SW480 (cell line): ENCODE data around the gene NRROS.

ENCODE experiments used
- DNase-seq: peaks from one replicate; pipeline ENCODE4 v3.0.0-alpha.2; 2016; ENCODE audit warnings: low spot score

The NRROS gene

DNA sequence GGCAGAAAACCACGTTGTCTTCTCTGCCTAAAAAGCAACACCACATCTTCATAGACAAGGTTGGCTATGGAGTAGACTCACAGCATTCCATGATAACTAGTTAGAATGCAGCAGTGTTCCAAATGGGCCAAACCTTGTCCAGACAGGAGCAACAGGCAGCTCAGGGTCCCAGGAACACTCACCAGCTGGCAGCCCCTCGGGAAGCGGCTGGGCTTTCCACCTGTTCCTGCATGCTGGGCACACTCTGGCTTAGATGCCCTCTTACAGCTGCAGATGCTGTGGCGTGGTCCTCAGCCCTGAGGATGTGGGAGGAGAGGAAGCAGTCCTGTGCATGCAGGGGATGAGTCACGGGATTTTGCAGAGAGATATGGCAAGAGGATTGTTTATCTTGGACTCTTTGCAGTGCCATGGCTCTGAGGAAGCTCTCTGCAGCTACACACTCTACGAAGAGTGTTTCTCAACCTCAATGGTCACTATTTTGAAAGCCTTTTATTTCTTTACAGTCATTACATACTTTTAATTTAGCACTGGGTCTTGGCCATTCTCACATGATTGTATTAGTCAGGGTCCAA, 11.3 kb downstream of the NRROS start:
- peak; percentile 55 for DNase-seq

DNA sequence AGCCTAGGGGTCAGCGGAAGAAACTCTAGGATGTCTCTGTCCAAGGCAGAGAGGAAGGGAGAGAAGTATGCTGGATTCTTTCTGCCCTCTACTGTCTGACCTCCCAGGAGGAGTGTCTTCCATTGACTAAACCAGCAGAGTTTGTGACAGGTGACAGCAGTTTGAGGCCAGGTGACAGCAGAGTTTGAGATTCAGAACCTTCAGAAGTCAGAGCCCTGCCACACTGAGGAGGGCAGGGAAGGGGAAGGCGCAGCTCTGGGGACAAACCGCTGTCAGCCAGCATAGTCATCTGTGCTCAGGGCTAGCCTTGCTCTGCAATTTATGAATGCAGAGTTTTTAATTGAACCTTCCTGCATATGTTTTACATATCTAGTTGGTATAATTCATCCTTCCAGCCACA, 12.3 kb downstream of the NRROS start:
- DNase-seq, result no peak

DNA sequence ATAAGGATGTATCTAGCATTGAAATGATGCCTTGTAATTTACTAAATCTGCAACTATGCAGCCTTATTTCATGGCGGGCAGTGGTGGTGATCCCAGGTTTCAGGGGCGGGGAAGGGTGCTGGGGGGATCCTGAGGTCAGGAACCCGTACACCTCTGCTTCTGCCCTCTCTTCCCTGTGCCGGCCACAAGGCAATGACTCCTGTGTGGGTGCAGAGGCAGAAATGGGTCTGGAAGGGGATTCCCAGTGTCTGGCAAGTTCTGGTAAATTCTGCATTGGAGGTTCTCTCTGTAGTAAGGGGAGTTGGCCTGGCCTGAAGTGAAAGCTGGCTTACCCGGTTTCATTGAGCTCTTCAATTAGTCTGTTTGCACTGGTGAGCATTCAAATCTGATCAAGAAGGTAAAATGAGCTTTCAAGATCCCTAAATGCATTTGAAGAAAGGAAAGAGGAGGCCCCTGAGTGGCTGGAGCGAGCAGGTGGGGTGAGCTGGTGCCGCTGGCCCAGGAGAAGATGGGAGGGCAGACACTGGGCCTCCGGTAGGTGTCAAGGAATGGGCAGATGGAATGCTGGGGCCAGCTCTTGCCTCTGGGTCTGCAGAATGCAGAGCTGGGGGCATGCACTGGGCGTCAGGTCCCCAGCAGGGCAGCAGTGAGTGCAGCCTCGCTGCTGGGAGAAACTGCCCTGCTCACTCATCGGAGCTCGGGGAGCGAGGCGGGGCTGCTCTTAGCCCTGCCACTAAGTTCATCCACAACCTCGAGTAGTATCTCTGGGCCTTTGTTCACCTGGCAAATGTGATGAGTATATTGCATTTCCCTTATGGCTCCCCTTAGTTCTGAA, 13.7 kb downstream of the NRROS start:
- DNase-seq, result no peak

DNA sequence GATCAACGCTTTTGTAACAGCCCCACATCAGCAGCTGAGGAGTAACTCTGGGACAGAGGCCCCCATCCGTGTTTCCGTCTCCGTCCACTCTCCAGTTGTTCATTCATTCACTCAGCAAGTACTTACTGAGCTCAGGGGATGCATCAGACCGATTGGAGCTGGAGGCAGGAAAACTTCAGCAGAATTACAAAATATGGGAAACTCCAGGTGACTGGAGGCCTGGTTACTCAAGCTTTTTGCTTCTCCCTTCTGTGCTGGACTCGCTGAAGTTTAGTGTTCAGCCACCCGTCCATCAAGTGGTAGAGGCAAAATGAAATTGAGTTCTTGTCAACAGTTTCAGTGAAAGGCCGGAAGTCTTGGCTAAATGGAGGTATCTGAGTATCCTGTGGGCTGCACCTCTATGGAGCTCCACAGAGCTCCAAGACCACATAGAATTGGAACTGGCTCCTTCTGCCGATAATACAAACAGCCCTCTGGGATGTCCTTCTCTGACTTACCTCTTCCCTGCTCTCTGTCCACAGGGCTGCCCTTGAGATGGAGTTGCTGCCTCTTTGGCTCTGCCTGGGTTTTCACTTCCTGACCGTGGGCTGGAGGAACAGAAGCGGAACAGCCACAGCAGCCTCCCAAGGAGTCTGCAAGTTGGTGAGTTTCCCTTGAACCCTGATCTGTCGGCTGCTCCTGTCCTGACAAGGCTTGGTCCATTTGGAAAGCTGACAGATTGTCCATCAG, 14.7 kb downstream of the NRROS start:
- DNase-seq, result no peak

DNA sequence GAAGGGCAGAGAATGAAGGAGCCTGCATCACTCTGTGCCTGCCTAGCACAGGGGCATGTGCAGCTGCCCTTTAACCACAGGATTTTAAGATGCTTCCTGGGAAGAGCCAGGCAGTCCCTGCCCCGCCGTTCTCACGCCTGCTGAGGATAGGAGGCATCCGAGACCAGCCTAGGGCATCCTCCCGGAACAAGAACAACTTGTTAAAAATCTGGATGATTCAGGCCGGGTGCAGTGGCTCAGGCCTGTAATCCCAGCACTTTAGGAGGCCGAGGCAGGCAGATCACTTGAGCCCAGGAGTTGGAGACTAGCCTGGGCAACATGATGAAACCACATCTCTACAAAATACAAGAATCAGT, 15.2 kb downstream of the NRROS start:
- no peak for DNase-seq

DNA sequence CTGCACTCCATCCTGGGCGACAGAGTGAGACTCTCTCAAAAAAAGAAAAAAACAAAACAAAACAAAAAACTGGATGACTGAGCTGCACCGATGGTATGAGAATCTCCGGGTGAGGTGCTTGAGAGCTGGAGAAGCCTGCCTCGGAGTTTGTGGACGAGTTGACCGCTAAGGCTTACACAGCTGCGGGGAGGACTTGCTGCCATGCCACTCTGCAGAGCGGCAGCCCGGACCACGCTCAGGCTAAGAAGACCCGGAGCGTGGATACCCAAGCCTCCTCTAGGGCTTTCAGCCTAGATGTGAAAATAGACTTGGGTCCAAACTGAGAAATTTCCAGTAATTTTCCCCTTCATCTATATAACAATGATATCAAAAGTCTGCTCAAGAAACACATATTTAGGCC, 16.0 kb downstream of the NRROS start:
- DNase-seq, result no peak

DNA sequence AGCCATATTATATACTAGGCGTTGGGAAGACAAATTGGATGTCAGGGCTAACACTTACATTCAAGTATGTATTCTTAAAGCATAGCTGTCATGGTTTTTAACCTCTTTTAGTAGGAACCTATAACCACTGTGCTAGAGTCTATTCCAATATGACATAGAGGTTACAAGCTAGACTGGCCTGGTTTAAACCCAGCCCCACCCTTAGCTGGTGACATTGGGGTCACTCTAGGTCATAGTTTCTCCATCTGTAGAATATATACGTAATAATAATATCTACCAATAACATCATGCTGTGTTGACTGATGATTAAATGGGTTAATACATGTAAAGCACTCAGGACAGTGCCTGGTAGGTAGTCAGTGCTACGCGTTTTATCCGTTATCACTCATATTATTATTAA, 16.7 kb downstream of the NRROS start:
- DNase-seq, result no peak

DNA sequence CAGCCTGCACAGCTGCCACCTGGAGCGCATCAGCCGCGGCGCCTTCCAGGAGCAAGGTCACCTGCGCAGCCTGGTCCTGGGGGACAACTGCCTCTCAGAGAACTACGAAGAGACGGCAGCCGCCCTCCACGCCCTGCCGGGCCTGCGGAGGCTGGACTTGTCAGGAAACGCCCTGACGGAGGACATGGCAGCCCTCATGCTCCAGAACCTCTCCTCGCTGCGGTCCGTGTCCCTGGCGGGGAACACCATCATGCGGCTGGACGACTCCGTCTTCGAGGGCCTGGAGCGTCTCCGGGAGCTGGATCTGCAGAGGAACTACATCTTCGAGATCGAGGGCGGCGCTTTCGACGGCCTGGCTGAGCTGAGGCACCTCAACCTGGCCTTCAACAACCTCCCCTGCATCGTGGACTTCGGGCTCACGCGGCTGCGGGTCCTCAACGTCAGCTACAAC, 20.4 kb downstream of the NRROS start:
- no peak for DNase-seq

DNA sequence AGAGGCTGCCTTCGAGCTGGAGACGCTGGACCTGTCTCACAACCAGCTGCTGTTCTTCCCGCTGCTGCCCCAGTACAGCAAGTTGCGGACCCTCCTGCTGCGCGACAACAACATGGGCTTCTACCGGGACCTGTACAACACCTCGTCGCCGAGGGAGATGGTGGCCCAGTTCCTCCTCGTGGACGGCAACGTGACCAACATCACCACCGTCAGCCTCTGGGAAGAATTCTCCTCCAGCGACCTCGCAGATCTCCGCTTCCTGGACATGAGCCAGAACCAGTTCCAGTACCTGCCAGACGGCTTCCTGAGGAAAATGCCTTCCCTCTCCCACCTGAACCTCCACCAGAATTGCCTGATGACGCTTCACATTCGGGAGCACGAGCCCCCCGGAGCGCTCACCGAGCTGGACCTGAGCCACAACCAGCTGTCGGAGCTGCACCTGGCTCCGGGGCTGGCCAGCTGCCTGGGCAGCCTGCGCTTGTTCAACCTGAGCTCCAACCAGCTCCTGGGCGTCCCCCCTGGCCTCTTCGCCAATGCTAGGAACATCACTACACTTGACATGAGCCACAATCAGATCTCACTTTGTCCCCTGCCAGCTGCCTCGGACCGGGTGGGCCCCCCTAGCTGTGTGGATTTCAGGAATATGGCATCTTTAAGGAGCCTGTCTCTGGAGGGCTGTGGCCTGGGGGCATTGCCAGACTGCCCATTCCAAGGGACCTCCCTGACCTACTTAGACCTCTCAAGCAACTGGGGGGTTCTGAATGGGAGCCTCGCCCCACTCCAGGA, 21.1 kb downstream of the NRROS start:
- no peak for DNase-seq

DNA sequence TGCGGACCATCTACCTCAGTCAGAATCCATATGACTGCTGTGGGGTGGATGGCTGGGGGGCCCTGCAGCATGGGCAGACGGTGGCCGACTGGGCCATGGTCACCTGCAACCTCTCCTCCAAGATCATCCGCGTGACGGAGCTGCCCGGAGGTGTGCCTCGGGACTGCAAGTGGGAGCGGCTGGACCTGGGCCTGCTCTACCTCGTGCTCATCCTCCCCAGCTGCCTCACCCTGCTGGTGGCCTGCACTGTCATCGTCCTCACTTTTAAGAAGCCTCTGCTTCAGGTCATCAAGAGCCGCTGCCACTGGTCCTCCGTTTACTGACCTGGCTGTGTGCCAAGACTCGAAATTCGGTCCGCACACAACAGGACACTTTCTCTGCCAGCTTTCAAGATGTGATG, 21.9 kb downstream of the NRROS start:
- DNase-seq, result no peak

DNA sequence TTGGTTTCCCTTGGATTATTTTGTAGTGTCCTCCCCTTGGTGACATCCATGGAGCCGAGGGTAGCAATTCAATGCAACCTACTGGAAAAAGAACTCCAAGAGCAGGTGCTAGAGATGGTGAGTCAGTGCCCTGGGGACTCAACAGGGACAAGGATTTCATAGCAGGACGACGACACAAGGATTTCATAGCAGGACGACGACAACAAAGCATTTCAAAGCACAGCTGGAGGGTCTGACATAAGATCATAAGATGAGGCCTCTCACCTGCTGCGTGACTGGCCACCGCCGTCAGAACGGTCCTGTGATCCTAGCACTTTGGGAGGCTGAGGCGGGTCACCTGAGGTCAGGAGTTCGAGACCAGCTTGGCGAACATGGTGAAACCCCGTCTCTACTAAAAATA, 22.5 kb downstream of the NRROS start:
- no peak for DNase-seq

DNA sequence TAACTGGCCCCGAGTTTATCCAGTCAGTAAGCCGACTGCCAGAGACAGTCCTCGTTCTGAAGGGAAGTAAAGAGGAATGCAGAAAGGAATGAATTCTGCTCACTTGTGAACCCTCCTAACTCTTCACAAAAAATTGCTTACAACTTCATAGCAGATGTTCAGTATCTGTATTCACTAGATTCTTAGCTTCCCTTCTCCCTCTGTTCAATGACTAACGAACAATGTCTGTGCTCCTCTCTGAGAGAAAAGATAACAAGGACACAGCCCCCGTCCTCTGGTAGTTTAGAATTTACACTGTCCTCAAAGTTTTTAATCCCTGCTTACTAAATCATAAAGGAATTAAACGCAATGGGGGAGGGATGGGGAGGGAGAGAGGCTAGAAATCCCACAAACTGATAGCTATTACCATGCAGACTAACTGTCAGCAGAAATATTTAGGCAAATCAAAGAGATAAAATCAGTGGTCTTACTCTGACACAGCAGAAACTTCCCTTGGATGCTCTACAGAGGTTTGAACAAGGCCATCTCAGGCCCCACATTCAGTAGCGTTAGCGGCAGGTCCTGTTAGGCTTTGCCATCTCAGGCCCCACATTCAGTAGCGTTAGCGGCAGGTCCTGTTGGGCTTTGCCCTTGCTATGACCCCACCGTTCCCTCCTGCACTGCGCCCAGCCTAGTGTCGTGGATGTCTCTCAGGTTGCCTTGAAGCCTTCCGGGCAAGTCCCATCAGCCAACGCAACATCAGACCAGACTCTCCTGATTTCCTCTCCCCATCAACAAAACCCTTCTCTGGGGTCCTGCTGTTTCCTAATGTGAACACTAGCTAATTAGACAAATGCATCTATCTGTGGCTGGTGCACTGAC, 23.4 kb downstream of the NRROS start:
- DNase-seq, result no peak

DNA sequence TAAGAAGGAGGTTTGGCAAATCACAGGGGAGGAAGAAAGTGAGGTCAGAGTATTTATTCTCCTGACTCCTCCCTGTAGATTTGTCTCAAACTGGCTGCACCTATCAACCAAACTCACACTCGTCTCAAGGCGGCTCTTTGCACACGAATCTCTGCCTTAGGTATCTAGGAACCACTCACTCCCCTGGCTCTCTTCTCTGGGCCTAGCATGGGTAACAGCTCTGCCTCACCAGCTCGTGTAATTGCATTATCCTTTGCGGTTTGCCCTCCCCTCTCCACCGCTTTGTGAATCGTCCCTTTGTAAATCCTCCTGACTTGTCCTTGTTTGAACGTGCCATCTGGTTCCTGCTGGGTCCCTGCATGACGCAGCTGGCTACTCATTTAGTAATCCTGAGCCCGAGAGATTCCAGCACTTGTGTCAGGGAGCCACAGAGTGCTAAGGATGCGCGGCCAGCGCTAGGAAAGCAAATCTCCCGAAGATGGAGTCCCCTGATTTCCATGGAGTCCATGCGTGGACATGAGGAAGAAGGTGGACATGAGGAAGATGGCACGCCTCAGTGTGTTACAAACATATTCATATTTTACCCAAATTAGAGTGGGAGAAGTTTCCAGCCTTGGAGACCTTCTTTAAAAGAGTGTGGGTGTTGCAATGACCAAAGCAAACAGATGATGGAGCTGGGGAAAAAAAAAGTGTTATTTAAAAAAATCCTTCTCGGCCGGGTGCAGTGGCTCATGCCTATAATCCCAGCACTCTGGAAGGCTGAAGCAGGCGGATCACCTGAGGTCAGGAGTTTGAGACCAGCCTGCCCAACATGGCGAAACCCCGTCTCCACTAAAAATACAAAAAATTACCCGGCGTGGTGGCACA, 26.7 kb downstream of the NRROS start:
- peak; percentile 96 for DNase-seq

DNA sequence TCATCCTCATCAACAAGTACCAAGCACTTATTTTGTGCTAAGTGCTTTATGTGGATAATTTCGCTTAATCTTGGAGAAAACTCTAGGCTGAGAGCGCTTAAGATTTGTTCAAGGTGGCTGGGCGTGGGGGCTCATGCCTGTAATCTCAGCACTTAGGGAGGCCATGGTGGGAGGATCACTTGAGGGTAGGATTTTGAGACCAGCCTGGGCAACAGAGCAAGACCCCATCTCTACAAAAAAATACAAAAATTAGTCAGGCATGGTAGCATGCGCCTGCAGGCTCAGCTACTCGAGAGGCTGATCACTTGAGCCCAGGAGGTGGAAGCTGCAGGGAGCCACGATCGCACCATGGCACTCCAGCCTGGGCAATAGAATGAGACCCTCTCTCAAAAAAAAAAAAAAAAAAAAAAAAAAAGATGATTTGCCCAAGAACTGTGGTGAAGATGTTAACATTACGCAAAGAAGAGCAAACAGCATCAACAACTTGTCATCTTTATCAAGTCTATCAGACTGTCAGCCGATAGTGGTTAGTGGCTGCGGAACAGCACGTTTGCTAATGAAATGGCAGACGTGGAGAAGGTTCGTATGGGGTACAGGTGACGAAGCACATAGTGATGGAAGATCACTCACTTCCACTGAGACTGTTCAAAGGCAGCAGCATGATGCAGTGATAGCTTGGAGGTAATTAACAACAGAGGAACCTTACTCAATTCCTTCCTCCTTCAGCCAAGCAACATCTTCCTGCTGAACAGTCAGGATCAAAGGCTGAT, 27.7 kb downstream of the NRROS start:
- DNase-seq, result no peak

DNA sequence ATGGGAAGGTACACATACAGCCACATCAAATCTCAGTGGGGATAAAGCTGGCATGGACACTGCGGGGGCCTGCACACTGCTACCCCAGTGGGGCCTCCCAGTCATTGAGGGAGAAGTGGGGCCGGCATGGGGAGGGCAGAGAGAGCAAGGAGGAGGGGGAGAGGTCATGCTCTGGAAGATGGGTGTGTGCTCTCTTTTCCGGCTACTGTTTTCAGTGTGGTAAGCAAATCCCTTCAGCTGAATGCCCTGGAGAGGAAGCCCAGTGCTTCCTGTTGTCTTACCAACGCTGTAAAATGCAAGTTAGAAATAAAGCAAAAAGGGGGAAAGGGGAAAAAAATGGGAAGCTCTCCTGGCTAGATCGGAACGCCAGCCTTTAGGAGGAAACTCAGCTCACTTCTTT, 30.8 kb downstream of the NRROS start:
- DNase-seq, result no peak

DNA sequence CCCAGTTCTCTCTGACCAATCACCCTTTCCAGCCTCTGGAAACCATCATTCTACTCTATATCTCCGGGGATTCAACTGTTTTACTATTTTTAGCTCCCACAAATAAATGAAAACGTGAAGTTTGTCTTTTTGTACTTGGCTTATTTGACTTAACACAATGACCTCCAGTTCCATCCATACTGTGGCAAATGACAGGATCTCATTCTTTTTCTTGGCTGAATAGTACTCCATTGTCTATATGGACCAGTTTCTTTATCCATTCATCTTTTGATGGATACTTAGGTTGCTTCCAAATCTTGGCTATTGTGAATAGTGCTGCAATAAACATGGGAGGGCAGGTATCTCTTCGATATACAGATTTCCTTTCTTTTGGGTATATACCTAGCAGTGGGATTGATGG, 34.1 kb downstream of the NRROS start:
- DNase-seq, result no peak

DNA sequence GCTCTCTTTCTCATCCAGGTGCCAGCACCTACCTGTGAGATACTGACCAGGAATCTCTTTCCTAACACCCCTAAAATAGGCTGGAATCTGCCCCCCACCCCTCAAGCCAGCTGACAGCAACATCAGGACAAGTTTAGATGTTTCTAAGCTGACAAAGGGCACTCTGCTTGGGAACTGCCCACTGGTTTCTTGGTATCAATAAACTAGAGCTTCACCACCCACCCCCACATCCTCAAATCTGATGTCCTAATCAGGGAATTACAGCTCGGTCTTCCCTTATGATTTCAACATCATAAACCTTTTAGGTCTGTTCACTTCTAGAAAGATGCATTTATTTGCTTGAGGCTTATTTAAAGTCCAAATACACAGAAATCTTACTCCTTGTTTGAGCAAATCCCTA, 37.9 kb downstream of the NRROS start:
- no peak for DNase-seq

DNA sequence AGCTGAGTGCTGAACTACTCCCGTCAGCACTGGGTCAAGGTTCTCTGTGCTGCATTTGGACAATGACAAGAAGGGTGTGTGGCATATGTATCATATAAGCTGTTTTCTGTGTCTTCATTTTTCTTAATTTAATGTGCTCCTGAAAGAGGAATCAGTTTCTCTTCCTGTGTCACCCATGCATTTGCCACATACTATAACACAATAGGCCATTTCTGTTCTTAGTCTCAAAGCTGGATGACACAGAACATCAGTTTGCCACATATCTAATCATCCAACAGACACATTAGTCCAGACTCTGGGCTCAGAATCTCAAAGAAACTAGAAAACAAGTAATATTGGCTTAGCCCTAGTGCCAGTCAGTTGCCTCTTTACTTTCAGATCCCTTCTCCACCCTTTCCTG, 38.4 kb downstream of the NRROS start:
- no peak for DNase-seq

DNA sequence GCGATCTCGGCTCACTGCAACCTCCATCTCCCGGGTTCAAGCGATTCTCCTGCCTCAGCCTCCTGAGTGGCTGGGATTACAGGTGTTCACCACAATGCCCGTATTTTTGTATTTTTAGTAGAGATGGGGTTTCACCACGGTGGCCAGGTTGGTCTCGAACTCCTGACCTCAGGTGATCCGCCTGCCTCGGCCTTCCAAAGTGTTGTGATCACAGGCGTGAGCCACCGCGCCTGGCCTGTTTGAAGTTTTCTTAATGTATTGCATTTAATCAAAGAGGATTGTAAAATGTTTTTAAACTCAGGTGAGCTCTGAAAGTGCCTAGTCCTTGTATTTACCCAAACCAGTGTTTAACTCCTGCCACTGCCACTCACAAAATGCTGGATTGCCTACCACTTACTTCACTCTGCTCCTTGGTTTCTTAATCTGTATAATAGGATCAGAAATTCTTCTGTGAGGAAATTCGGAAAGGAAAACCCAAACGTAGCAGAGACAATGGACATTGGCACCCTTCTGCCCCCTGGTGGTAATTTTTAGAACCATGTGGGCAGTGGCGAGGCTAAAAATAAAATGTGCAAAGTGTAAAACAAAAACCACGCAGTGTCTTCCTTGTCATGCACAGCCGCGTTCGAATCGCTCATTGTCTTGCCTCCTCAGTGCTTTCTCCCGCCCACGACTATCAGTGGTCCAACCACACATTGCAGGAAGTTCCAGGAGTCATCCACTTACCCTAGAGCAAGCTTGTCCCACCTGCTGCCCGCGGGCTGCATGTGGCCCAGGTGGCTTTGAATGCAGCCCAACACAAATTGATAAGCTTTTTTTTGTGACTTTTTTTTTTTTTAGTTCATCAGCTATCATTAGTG, 45.3 kb downstream of the NRROS start:
- DNase-seq, result peak; percentile 68
